Nucleus accumbens (tissue), 56 donors: ENCODE results near the gene TRHDE.
"Not testable (repeated sequence)": the region's sequence is repeated elsewhere in the genome, so short reads cannot be mapped to it uniquely, and the experiment has no call there.

Experiments
- DNase-seq, 56 donors: peaks; one replicate each; lab custom pipeline; 2025; lab: John Stamatoyannopoulos, UW

The TRHDE gene

DNA sequence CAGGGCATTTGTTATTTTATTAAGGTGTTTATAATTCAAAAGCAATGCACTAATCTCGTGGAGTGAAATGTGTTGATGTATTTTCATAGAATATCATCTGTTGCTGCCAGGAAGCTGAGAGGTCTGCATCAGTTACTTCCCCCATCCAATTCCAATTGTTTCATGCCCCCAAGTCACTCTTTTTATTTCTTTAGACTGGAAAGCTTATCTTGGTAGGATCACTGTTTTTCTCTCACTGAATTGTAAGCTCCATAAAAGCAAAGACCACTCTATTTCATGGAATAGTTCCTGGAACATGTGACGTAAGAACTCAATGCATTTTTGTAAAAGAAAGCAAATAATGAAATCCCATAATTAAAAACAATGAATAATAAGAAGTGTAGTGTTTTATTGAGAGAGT lies 420.2 kb downstream of the TRHDE start:
- DNase-seq: no peak

GRCh38 chr12:72694193-72694592 lies 422.0 kb downstream of the TRHDE start:
- DNase-seq: no peak

DNA sequence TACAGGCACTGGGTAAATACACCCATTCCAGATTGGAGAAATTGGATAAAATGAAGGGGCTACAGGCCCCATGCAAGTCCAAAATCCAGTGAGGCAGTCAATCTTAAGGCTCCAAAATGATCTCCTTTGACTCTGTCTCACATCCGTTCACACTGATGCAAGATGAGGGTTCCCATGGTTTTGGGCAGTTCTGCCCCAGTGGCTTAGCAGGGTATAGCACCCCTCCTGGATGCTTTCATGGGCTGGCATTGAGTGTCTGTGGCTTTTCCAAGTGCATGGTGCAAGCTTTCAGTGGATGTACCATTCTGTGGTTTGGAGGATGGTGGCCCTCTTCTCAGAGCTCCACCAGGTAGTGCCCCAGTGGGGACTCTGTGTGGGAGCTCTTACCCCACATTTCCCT lies 427.2 kb downstream of the TRHDE start:
- no peak for DNase-seq

DNA sequence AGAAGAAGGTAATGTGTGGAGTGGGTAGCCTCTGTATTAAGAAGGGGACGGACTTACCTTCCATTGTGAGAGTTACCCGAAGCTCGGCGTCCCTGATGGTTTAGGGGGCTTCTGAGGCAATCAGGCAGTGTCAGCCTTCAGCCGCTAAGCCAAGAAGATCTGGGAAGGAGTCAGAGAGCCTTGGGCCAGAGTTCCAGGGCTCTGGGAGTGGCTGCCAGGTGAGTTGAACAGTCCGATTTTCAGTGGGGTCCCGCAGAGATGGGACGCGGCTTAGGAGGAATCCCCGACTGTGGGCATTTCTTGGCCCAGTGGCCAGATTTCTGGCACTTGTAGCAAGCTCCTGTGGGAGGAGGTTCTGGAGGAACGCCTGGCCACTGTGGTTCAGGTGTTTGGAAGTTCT lies 439.9 kb downstream of the TRHDE start:
- DNase-seq: not testable (repeated sequence)

DNA sequence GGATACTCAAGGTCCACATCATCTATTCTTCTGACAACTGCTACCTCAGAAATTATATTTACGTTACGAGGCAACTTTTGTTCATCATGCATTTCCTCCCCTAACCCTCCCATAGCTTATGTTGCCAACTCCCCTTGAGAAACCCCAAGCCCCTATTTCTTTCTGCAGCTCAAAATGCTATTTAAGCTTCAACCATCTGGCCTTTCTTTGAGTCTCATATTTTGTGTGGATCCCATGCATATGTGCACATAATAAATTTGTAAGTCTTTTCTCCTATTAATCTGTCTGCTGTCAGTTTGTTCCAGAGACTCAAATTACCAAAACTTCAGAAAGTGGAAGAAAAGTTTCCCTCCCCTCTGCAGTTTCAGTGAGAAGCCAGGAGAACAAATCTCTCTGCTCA lies 444.1 kb downstream of the TRHDE start:
- no peak for DNase-seq

DNA sequence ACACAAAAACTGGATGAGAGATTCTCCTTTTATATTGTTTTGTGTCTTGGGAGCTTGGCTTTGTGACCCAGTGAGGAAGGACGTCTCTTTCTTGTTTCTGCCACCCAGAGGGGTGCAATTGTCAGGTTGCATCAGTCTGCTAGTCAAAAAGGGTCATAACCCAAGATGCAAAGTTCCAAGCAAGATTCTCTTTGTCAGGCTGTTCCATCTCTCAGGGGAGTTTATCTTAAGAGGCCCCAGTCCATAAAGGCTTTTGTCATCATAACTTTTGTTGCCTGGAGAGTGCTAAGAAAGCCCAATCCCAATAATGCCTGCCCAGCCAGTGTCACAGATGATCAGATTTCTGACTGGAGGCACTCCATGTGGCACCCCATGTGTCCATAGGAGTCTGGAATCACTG lies 444.9 kb downstream of the TRHDE start:
- DNase-seq: no peak
